HG03442 (cell line): ENCODE data around the gene S100A6.
"Not testable (repeated sequence)": the region's sequence is repeated elsewhere in the genome, so short reads cannot be mapped to it uniquely, and the experiment has no call there.

Experiments used
- ATAC-seq: cut with Tn5 transposase; IDR thresholded peaks from one replicate; pipeline ENCODE4 v1.9.1; 2021; ENCODE audit warnings: mild to moderate bottlenecking, moderate library complexity; ENCODE audit not compliant: unreplicated experiment

Gene S100A6

DNA sequence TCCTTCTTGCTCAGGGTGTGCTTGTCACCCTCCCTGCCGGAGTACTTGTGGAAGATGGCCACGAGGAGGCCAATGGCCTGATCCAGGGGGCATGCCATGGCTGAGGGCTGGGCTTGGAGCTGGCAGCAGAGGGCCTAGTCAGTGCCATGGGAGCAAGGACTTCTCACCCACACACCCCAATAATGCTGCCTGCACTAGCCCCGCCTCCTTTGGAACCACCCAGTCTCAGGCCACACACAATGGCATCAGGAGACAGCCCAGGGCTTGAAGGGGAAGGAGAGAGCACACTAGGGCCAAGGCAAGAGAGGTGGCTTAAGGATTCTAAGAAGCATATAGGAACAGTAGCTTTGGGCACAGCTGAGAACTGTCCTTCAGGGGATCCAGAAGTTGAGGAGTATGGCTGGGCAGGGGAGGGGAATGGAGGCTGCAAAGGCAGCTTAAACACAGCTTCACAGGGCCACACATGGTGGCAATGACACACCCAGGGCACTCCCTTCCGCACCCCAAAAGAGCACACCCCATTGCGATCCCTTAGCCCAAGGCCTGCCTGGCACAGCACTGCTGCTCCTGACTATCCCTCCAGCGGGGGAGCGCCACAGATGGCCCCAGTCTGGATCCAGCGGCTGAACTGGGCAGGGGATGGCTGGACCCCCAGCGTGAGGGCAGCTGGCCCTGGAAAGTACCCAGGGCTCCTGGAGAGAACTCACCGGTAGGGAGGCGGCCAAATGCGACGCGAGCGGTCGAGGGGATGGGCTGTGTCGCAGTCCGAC lies at the start of gene S100A6:
S100A6 (minus strand) TSS at position 750 of the 770 bp plus-strand sequence; CDS start at position 98, 652 bp downstream.
- ATAC-seq, result no peak

DNA sequence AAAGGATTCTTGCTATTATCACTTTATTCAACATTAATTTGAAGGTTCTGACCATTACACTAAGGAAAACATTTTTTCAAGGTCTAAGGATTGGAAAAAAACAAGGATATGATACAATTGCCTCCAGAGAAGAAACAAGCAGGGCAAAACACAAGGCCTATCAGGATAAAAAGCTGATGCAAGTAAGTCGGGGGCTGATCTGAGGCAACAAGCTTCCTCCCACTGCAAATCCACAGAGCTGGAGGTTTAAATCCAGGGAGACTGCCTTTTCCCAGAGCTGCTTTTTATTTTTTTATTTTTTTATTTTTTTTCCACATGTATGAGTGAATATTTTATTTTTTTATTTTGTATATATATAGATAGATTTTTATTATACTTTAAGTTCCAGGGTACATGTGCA lies 49.2 kb upstream of the S100A6 start:
- no peak for ATAC-seq

DNA sequence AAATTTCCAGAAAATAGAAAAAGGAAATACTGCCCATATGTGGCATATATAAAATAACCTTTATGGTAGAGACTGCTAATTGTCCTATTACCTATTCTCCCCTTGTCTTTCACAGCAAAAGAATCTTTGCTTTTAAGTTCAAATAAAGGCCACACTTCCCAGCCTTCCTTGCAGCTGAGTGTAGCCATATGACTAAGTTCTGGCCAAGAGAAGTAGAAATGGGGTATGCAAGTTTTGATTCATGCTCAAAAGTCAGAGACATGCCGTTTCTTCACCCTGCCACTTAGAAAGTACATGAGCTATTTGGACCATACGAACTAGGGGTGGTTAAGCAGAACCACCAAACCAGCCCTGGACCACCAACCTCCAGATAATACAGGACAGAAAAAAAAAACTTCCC lies 48.2 kb upstream of the S100A6 start:
- ATAC-seq, result no peak

DNA sequence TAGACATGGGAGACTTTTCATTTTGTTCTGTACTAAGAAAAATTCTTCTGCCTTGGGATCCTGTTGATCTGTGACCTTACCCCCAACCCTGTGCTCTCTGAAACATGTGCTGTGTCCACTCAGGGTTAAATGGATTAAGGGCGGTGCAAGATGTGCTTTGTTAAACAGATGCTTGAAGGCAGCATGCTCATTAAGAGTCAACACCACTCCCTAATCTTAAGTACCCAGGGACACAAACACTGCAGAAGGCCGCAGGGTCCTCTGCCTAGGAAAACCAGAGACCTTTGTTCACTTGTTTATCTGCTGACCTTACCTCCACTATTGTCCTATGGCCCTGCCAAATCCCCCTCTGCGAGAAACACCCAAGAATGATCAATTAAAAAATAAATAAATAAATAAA lies 47.7 kb upstream of the S100A6 start:
- ATAC-seq, result not testable (repeated sequence)

DNA sequence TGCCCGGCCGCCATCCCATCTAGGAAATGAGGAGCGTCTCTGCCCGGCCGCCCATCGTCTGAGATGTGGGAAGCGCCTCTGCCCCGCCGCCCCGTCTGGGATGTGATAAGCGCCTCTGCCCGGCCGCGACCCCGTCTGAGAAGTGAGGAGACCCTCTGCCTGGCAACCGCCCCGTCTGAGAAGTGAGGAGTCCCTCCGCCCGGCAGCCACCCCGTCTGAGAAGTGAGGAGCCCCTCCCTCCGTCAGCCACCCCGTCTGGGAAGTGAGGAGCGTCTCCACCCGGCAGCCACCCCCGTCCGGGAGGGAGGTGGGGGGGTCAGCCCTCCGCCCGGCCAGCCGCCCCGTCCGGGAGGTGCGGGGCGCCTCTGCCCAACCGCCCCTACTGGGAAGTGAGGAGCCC lies 47.0 kb upstream of the S100A6 start:
- not testable (repeated sequence) for ATAC-seq

DNA sequence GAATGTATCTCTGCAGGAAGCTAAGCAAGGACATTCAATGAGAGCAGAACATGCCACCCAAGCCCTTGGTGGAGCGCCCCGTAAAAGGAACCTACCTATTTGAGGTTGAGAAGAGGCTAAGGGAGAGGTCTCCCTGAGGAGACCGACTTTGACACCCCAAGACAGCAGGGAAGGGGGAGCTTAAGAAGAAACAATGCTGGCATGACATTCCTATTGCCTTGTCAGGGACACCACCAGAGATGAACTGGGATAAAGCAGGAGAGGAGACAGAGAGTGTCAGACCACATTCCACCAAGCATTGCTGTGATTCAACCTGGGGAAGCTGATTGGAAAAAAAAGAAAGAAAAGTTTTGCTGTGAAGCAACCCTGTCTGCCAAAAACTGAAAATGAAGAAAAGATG lies 43.1 kb upstream of the S100A6 start:
- no peak for ATAC-seq

DNA sequence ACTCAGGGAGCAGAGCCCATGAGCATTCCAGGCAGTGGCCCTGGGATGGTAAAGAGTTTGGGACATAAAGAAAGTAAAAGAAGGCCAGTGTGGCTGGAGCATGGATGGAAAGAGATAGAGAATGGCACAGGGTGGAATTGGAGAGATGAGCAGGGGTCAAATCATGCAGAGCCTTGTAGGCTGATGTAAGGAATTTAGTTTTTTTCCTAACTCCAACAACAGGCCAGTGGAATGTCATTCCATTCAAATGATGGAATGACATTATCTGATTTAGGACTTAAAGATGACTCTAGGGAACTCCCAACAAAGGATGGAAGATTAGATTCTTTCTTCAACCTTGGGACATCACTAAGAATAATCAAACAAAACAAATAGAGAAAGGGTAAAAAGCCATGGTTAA lies 42.7 kb upstream of the S100A6 start:
- ATAC-seq, result no peak

DNA sequence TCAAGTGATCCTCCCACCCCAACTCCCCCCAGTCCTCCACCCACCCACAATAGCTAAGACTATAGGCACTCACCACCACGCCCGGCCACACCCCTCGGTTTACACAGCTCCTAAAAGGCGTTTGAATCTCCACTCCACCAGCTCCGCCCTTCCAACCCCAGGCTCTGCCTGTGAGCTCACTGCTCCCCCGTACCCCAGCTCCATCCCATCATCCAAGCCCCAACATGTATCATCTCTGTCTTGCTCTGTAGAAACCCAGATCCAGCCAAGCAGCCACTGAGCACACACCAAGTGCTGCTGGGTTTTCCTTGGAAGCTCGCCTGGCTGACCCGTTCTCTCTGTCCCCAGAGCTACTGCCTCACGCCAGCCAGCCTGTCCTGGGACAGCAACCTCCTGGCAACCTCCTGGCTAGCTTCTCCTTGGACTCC lies 41.8 kb upstream of the S100A6 start:
- no peak for ATAC-seq

DNA sequence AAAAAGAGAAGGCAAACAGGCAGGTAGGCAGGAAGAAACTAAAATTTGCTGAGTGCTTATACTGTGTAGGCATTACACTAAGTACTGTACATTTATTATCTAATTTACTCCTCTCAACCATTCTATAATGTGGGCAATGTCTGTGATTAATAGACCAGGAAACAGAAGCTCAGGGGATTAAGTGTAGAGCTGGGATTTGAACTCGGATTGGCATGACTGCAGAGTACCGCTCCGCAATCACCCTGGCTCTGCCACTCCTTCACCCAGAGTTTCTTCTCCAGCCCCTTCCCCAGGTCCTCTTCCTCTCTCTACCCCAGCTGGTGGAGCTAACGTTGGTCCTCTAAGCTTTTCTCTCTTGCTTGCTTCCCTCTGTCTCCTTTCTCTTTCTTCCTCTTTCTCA lies 41.3 kb upstream of the S100A6 start:
- no peak for ATAC-seq

DNA sequence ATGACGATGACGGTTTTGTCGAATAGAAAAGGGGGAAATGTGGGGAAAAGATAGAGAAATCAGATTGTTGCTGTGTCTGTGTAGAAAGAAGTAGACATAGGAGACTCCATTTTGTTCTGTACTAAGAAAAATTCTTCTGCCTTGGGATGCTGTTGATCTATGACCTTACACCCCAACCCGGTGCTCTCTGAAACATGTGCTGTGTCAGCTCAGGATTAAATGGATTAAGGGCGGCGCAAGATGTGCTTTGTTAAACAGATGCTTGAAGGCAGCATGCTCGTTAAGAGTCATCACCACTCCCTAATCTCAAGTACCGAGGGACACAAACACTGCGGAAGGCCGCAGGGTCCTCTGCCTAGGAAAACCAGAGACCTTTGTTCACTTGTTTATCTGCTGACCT lies 39.7 kb upstream of the S100A6 start:
- not testable (repeated sequence) for ATAC-seq

DNA sequence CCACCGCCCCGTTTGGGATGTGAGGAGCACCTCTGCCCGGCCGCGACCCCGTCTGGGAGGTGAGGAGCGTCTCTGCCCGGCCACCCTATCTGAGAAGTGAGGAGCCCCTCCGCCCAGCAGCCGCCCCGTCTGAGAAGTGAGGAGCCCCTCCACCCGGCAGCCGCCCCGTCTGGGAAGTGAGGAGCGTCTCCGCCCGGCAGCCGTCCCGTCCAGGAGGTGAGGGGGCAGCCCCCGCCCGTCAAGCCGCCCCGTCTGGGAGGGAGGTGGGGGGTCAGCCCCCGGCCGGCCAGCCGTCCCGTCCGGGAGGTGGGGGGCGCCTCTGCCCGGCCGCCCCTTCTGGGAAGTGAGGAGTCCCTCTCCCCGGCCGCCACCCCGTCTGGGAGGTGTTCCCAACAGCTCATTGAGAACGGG lies 39.3 kb upstream of the S100A6 start:
- ATAC-seq, result not testable (repeated sequence)

DNA sequence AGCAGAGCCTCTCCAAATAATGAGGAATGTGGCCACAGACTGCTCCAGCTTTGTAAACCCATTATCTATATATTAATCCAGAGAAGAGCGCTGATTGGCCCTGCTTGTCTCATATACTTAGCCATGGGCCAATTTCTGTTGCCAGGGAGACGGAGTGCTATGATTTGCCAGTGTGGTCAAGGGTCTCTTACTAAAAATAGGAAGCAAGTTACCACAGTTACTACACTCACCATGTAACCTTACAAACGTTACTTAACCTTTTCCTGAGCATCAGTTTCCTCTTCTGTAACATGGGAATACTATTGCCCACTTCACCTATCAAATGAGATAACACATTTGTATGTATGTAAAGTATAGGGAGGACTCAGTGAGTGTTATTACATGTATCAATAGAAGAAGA lies 37.6 kb upstream of the S100A6 start:
- no peak for ATAC-seq

DNA sequence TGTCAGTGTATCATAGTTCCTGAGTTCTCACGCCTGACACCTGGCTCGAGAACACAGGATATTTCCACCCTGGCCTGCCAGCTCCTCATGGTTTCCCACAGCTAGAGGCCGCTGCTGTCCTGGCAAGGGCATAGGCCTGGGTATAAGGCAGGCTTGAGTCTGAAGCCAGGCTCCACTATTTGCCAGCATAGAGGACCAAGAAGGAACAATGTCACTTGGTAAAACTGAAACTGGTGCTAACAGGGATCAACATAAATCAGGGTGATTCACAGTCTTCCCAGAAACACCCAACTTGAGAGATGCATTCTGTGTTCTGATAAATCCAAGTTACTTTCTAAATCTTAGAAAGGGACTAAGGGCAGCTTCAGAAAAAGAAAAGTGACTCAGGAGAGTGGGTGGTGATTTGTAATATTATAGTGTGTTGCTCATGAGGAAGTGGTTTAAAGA lies 36.8 kb upstream of the S100A6 start:
- no peak for ATAC-seq

DNA sequence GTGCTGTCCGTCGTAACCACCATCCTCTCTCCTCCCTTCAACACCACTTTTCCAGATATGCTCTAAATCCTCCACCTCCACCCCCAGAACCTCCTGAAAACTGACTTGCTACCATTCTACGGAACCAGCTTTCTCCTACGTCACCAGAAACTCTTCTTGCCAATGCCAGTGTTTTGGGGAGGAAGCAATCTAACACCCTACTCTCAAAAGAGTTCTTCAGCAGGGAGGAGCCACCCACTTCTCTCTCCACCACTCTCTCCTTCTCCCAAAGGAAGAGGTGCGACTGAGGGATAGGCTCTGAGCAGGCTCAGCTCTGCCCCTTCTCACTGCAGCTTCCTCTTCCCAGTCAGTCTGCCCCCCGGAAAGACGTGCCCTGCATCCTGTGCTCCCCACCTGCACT lies 35.9 kb upstream of the S100A6 start:
- ATAC-seq, result no peak

DNA sequence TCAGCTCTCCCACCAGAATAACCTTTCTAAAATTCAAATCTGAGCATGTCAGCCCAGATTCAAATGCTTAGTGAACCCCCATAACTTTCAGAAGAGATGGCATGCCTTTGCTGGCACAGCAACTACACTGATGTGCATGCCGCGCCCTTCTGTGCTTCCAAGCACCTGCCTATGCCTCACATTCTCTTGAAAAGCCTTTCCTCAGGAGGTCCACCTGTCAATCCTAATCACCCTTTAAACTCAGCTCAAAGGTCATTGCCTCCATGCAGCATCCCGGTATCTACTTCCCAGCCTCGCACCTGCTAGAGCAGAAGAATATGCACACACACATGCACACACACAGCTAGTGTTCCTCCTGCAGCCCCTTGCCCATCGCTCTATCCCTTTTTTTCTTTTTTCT lies 35.1 kb upstream of the S100A6 start:
- ATAC-seq, result no peak

DNA sequence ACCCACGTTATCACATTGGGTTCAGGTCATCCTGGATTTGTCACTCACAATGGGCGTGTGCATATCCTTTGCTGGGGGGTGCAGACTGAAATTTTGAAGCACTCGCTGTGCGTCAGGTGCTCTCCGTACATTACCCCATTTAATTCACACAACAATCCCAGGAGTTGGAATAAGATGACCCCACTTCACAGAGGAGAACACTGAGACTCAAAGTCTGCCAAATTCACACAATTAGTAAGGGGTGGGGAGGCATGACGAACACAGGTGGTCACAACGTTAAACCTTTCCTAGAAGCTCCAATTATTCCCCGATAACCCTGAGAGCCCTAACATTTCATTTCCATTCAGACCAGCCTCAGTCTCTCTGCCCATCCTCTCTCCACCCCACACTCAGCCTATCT lies 33.7 kb upstream of the S100A6 start:
- ATAC-seq, result no peak

DNA sequence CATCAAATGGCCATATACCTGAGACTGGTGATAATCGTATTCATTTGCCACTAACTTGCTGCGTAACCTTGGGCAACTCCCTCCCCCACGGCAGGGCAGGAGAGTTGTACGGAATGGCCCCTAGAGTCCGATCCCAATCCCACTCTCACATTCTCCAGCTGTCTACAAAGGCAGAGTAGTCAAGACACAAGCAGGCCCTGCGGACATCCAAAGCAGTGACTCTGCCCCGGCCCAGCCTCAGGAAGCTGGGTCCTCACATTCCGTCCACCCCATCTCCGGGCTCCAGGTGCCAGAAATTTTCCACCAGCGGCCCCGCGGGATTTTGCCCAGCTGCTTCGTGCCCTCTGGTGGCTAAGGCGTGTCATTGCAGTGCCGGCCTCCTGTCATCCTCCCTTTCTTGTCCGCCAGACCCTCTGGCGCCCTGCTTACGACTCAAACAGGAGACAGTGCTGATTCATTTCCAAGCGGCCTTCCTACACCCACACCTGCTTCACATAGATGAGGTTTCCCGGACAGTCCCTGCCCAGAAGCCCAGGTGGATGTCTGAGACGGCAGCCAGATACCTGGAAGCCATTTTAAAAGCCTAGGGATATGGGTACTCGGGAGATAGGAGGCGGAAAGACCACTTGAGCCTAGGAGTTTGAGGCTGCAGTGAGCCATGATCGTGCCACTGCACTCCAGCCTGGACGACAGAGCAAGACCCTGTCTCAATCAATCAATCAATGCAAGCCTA lies 32.7 kb upstream of the S100A6 start:
- ATAC-seq, result no peak

DNA sequence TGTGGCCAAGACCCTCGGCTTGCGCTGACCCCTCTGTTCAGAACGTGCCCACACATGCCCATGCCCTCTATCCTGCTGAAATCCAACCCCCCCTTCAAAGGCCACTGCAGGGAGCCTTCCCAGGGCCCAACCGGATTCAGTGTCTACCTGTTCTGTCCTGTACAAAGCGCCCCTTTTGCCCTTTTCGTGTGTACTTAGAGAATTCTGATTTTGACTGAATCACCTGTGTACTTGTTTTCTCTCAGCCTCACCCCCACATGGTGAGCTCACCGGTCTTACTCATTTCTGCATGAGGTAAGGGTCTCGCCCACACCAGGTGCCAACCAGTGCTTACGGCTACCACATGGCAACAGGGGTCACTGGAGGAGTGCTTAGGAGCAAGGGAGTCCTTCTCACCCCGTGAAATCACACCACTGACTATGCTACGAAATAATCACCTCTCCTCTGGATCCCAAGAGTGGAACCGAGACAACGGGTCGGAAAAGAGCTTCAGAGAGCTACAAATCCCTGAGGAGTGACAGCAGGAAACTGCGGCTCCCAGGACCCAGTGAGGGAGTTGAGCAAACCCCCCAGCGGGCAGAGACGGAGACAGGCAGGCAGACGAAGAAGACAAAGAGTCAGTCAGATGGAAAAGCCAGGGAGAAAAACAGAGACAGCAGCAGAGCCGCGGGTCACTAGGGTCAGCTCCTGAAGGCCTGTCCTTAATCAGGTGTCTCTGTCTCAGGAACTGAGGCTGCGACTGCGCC lies 32.0 kb upstream of the S100A6 start:
- ATAC-seq, result no peak

DNA sequence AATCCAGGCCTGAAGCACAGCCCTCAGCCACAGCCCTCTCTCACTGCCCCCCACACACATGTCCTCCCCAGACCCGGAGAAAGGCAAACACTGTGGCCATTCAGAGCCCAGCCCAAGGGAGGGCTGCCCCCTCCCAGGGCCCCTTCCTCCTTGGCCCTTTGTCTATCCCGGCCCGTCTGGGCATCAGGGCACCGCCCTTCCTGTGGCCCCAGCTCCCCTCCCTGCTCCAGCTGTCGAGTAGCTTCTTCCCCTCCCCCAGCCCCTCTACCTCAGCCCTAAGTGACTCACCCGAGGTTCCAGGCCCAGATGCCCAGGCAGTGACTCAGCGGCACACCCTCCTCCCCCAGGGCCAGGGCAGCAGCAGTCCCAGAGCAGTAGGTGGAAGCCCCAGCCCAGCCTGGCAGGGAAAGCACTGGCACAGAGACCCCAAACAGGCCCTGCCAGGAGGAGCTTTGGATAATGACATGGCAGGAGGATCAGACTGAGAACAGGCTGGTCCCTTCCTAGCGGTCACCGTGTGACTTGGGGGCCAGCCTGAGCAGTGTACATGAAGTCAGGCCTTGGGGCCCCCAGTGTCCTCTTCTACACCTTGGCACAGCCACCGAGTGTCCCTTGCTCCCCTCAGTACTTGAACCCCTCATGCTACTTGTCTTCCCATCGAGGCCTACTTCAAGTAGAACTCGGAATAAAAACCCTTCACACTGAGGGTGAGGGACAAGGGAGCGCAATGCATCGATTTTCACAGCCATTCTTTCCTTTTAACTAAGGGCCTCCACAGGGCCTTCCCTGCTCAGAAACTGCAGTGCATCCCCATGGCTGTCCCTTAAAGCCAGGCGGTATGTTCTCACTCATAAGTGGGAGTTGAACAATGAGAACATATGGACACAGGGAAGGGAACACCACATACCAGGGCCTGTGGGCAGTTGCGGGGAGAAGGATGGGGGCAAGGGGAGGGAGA lies 30.9 kb upstream of the S100A6 start:
- ATAC-seq, result peak; percentile 57
